WTC11 (cell line): ENCODE data around the gene RSRC1.

Experiments
- CTCF ChIP-seq: fragments of 200-600 bp; IDR thresholded peaks from 2 replicates; pipeline ENCODE4 v1.8.0; 2022; ENCODE audit warnings: antibody characterized with exemption
- NFYB ChIP-seq: sonication (generic); formaldehyde crosslinking; conservative IDR thresholded peaks from 2 replicates; pipeline ENCODE4 v1.8.0; 2022; ENCODE audit warnings: low read depth, missing genetic modification reagents

- TF ChIP-seq CTCF (no peak), NFYB (no peak)
These were observed 35.3 kb upstream of the RSRC1 start for GRCh38 chr3:158074591-158074990.
